Measurements from ENCODE around the gene CHMP4A.
"Not testable (repeated sequence)": the region's sequence is repeated elsewhere in the genome, so short reads cannot be mapped to it uniquely, and the experiment has no call there.

CHMP4A gene

DNA sequence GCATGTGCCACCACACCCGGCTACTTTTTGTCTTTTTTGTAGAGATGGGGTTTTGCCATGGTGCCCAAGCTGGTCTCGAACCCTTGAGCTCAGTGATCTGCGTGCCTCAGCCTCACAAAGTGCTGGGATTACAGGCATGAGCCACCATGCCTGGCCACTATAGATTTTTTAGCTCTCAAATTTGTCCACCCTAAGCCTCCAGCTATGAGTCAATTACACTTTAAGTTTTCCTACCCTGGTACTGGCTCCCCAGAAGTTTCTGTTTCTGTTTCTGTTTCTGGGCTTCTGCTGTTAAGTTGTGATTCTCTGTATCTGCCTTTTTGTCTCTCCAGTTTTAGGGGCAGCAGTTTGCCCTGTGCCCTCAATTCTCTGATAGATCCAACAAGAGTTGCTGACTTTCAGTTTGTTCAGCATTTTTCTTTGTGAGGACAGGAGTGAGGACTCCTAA is 33.5 kb upstream of the CHMP4A start:
- no peak for DNase-seq

DNA sequence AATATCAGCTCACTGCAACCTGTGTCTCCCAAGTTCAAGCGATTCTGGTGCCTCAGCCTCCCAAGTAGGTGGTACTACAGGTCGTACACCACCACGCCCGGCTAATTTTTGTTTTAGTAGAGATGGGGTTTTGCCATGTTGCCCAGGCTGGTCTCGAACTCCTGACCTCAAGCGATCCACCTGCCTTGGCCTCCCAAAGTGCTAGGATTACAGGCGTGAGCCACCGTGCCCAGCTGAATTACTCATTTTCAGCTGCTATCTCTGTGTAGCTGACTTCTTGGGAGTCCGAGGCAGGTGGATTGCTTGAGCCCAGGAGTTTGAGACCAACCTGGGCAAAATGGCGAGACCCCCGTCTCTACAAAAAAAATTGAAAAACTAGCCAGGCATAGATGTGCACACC is 32.1 kb upstream of the CHMP4A start:
- DNase-seq, result not testable (repeated sequence)

DNA sequence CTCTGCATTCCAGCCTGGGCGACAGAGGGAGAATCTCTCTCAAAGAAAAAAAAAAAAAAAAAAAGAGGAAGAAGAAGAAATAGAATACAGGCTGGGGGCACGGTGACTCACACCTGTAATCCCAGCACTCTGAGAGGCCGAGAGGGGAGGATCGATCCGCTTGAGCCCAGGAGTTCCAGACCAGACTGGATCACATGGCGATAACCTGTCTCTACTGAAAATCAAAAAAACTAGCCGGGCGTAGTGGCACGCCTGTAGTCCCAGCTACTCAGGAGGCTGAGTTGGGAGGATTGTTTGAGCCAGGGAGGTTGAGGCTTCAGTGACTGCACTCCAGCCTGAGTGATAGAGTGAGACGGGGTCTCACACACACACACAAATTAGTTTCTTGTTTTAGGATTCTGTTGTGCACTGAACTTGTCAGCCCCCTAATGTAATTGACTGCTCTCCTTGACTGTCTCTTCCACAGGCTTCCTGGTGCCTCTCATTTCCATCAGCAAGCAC is 30.1 kb upstream of the CHMP4A start:
- no peak for DNase-seq

DNA sequence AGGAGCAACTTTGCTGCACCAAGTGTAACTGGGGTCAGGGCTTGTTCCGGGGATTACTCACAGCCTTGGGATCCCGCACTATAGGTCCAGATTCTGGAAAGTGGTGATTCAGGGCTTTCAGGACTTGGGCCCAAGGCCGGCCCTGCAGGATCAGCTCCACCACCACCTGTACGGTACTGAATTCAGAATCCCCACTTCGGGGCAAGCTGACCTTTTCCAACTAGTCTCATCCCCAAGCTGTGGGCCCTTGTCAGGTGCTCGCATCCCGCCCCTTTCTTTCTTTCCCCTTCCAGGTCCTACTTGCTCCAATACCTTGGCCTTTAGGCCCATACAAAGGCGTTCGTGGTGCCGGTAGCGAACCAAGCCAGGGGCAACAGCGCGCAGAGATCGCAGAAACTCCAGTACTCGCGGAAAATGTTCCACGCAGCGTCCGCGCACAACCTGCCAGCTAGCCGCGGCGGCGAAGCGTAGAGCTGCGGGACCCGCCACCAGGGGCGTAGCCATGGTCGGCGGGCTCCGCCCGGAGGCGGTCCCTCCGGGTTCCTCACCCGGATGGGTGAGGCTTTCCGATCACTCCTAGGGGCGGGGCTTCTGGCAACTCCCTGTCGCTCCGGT is 28.6 kb upstream of the CHMP4A start:
- peak; percentile 92 for DNase-seq

DNA sequence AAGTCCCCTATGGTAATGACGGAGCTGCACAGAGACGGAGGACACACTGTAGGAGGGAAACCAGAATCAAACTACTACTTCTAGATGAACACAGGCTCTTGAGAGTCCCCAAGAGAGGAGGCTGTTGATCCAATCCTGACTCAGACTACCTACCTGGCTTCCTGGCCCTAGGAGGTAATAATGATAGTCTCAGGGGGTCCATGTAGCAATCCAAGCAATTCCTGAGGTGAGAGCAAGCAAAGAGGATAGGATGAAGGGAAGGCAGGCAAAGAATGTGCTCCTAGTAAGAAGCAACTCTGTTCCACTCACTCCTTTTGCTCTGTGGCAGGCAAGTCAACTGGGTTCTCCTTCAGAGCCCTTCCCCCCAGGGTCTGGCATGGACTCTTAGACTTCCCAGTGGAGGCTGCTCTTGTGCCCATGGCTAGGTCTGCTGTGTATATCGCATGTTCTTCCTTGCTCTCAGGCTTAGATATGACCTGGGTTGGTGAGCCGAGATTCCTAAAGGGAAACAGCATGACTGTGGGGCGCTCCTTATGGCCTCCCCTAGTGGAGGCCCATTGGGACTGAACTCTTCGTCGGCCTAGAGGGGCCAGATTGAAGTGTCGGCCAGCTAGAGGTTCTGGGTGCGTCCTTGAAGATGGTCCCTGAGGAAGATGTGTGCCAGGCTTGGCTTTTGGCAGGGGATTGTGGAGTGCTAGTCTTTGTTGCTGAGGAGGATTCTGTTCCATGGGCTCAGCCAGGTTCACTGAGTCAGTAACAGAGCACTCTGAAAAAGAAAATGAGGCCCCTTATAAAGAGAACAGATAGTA is 27.0 kb upstream of the CHMP4A start:
- no peak for DNase-seq

DNA sequence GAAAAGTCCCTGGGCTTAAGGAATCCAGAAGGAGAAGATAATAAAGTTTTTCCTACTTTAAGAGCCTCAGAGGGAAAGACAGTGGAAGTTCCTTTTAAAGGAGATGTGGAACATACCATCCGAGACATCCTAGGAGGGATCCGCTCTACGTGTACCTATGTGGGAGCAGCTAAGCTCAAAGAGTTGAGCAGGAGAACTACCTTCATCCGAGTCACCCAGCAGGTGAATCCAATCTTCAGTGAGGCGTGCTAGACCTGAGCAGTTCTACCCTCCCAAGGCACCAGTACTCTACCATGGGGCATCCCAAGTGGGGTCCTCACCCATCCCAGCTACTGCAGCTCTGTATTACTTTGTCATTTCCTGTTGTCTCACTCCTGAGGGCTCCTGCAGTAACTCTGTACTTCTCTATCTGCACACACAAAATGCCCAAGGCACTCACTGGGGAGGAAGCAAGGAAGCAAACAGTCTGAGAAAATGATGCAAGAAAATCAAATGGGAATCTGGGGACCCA is 25.3 kb upstream of the CHMP4A start:
- no peak for DNase-seq

DNA sequence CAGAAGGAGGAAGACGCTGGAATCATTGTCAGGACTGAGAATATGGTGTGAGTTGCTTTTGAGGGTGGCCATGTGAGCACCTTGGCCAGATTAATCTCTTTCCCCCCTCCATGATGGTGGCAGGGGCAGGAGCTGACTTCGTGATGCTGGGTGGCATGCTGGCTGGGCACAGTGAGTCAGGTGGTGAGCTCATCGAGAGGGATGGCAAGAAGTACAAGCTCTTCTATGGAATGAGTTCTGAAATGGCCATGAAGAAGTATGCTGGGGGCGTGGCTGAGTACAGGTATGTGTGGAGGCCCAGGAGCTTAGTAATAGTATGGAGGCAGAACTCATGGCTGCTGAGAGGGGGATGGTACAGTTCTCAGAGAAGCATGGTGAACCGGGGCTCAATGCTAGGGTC is 24.8 kb upstream of the CHMP4A start:
- no peak for DNase-seq

DNA sequence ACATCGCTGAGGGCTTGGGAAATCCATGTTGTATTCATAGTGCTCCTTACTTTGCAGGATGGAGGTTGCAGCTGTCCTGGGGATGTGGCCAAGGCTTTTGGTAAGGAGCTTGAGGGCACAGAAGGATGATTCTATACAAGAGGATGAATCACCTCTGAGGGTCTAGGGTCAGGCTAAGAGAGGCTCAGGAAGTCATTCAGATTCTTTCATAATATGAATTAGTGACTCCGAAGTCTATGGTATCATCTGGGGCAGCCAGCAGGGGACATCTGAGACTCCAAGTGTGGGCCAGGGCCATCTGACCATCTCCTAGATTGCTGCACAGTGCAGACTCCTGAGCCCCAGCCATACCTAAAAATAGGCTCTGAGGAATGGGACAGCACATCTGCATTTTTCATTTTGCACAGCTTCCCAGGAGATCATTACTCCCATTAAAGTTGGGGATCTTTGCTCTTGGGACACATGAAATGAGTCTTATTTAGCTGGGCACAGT is 24.2 kb upstream of the CHMP4A start:
- no peak for DNase-seq

DNA sequence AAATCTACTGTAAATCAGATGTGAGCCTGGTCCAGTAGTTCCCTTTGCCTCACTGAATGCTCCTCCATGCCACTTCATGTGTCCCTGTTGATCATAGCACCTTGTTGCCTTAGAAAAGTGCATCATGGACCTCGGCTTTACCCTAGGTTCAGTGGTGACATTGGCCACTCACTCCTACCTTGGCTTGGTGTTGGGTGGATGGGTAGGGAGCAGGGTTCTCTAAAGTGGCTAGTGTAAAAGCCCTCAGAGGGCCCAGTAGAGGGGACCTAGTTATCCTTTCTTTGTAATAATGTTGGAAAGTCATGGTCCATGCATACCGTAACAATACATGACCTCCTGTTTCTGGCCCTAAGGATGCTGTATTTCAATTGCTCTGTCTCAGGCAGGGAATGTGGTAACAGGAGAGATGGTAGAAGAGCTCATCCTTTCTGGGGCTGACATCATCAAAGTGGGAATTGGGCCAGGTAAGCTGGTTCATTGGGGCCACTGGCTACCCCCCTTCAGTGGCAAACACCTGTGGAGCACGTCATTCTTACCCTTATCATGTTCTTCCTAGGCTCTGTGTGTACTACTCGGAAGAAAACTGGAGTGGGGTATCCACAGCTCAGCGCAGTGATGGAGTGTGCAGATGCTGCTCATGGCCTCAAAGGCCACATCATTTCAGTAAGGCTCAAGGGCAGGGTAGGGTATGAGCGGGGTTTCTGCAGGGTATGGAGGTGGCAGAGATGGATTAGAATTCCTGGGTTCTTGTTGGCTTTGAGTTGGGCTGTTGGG is 23.6 kb upstream of the CHMP4A start:
- DNase-seq, result no peak

DNA sequence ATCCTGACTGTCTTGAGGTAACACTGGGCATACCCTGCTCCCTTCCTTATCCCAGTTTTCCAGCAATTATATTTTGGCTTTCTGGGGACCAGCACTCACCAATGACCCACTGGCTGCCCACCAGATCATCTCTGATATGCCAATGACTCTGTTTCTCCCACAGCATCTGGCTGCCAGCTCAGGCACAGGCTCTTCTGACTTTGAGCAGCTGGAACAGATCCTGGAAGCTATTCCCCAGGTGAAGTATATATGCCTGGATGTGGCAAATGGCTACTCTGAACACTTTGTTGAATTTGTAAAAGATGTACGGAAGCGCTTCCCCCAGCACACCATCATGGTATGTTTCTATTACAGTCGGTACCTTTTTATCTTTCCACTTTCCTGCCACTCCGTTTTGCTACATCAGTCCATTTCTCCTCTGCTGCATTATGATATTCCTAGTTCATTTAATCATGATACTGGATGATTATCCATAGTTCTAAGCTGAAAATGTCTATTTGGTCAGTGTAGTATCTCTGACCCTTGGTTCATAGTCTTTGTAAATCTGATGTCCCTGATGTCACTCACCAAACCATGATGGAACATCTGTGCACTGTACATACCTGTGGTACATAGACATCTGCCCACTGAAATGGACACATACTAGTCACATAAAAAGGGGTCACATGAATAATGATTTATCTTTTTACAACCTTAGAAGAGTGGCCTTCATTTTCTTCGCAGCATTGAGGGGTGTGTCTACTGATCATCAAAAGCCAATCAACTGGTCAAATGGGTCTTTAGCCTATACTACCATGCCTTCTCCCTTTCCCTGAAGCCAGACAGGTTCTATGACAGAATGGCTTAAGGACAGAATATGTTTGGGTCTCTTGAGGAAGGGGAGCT is 22.8 kb upstream of the CHMP4A start:
- DNase-seq, result no peak

DNA sequence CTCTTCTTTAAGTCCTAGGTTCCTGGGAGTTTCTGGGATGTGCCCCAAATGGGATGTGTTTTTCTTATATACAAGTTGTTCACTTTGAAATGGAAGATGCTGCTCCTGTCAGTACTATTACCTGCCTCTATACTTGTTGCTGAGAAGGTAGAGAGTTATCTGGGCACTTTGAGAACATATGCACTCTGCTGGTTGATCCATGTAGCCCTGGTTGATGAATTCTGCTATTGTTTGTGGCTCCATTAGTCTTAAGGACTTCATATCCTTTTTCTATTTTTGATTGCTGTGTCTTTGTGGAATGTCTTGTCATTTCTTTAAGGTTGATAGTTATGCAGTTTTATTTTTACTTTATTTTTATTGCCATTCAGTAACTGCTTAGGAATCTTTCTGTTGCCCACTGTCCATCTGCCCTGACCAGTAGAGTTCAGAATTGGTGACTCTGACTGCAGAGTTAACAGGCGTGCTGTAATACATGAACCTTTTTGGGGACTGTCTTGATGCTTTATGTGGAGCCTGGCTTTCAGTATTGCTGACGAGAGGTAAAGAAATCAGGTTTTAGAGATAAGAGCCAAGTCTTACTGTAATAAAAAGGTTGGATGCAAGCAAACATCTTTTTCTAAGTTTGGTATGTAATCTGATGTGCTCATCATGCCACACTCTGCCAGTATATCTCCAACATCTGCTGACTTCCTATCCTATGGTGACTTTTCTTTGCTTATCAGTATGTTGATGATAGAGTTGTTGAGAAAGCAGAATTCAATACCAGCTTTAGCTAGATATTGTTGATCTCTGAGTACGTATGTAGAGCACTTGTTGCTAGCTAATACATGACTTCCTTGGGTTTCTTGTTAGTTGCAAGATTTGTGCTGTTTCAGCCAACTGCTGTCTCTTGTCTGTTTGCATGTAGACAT is 21.1 kb upstream of the CHMP4A start:
- DNase-seq, result no peak

DNA sequence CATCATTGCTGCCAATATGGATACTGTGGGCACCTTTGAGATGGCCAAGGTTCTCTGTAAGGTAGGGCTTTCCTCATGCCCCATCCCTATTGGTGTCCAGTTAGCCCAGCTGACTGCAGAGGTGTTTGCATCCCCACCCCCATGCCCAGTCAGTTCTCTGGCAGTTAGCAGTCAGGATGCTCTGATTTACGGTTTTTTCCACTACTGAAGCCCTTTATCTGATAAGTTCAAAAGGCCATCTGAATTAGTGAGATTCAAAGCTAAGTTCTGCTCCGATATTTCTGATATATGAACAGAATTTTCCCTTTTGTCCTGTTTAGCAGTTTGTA is 20.2 kb upstream of the CHMP4A start:
- no peak for DNase-seq

DNA sequence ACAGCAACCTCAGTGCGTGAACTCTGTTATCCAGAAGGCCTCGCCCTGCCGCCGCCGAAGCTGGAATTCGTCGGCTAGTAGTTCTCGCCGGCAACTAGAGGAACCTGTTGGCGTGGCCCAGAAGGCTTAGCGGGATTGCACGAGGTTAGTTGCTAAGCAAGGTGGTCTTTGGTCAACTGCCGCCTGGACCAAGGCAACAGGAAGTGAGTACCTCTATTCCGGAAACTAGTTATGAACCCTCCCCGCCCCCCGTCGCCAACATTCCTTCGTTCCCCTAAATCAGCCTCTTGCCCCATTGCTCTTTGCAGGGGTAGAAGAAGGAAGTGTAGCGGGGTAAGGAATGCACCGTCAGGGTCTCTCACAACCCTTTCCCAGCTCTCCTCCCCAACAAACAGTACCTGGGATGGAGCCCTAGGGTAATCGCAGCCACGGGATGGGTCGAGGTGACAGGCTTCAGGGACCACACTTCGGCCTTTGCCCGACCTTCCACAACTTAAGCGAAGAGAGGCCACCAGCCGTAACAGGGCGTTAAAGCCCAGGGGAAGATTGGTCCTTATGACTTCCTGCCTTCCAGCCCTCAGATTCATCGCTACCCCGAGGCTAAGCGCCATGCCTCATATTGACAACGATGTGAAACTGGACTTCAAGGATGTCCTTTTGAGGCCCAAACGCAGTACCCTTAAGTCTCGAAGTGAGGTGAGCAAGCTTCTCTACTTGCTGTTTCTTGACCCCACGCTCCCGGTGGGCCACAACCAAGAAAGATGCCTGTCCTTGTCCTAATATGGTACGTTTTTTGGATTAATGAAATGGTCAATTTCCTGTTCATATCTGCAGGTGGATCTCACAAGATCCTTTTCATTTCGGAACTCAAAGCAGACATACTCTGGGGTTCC is 19.6 kb upstream of the CHMP4A start, which contains the start of gene GMPR2:
Gene GMPR2, plus strand, starts transcription at position 285 of the 893 bp plus-strand sequence. Its CDS starts 325 bp downstream, at position 610.
- DNase-seq, result no peak

DNA sequence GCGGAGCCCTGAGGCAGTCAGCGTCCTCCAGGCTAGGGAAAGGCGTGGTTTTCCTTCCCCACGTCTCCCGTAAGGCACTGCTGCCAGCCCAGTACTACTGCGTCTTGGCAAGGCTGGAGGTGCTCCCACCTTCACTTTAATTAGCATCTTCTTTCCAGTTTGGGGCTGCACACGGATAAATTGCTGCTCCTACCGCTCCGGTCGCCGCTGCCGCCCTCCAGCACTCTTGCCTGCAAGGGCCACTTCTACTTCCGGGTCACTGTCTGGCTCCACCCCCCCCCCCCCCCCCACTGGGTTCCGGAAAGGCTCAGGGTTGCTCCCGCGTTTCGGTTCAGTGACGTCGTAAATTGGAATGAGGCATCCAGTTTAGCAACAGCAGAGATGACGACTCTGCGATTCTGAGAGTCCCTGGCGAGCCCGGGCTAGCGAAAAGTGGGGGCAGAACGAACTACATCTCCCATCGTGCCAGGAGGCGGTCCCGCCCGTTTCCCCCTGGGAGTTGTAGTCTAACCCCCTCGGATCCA is 18.9 kb upstream of the CHMP4A start, which contains the start of gene NEDD8:
Gene NEDD8, minus strand, starts transcription at position 247 of the 524 bp plus-strand sequence. Its CDS starts 100 bp downstream, at position 147.
- DNase-seq, result peak; percentile 99

DNA sequence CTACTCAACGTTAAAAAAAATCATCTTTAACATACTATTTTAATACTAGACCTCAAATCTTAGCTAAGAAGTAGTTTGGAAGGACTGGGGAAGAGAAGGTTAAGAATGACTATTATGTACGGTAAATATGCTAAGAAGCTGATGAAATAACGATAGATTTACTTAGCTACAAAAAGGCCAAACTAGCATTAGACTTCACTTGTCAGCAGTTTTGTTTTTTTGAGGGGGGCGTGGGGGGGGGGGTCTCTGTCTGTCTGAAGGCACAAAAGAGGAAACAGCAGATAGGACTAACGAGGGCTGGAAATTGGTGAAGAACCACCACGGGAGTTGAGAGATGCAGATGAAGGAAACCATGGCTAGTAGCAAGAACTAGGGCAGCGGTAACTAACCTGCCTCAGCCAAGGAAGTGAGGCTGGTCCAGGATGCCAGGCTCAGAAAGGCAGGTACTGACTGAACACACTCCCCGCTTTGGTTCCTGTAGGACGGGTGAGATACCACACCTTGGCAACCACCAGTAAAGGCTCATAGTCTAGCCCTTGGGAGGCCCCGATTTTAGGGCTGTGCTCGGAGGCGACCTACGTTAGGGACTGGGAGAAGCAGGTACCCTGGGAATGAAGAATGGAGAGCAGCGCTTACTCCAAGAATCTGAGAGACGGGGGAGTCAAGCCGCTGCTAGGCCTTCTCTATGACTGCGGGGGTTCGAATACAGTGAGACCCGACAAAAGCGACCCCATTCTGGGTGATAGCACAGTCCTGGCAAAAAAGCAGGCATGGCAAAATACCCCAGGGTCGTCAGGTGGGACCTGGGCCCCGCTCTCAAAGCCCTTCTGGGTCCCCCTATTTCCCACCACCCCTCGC is 18.2 kb upstream of the CHMP4A start:
- no peak for DNase-seq

DNA sequence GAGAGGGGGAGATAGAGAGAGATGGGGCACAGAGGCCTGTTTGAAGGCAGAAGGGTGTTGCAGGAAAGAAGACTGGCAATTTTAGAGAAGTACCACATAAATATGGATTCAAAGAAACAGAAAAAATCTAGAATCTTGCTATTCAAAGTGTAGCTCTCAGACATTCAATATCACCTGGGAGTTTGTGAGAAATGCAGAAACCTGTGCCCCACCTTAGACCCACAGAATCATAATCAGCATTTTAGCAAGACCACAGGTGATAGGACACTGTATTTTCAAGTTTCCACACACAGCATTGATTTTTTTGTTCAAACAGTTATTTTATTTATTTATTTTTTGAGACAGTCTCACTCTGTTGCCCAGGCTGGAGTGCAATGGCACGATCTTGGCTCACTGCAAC is 15.6 kb upstream of the CHMP4A start:
- no peak for DNase-seq

DNA sequence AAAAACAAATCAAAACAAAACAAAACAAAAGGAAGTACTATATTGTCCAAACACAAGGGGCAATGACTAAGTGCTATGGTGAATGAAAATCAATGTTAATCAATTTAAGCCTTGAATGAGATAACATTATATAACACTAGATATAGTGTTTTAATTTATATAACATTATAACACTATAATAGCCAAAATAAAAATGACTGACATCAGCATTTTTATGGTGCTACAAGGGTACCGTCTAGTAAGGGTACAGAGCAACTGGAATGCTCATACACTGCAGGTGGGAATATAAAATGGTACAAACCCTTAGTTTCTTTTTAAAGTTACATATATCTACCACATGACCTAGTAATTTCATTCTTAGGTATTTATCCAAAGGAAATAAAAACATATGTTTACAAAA is 13.2 kb upstream of the CHMP4A start:
- DNase-seq, result no peak

DNA sequence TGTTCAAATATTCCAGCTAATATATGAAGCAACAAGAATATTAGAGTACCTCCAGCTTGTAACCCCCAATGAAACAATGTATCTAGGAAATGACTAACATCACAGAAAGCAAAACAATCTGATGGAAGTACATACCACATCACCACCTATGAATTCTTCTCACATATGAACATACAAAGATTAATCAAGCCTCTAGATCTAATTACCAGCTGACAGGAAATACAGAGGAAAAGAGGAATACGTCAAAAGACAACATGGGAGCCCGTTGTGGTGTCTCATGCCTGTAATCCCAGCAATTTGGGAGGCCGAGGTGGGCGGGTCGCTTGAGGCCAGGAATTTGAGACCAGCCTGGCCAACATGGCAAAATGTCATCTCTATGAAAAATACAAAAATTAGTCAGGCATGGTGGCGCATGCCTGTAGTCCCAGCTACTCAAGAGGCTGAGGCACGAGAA is 11.4 kb upstream of the CHMP4A start:
- peak; percentile 82 for DNase-seq

Data from fibroblast of skin of scalp (primary cell).